Astrocyte (in vitro differentiated cells and primary cell): ENCODE data around the gene DCDC2C. TPM values are rescaled to one million over a fixed set of nuclear protein-coding genes. Genes with fewer than 3 reads are reported as not detected.

Experiments
- DNase-seq: peaks from one replicate; pipeline ENCODE4 v3.0.0-alpha.2; 2010; ENCODE audit warnings: low read depth
- FAIRE-seq: peaks from 2 replicates; lab custom pipeline; 2011; peaks lifted over from hg19 to GRCh38; lab: Jason Lieb, UNC
- H2AFZ ChIP-seq: 2 replicates; pipeline ENCODE4 v1.6.0; 2012; ENCODE audit warnings: low read depth, low read length, inconsistent platforms
- H3K27ac ChIP-seq: 2 replicates; pipeline ENCODE4 v1.5.1; 2011; ENCODE audit warnings: low read depth, low read length, inconsistent platforms
- H3K27me3 ChIP-seq: 2 replicates; pipeline ENCODE4 v1.6.0; 2011; ENCODE audit warnings: low read length, inconsistent platforms; ENCODE audit not compliant: insufficient read depth
- H3K36me3 ChIP-seq: 2 replicates; pipeline ENCODE4 v1.5.1; 2011; ENCODE audit warnings: low read length, inconsistent platforms; ENCODE audit not compliant: insufficient read depth
- H3K4me1 ChIP-seq: 2 replicates; pipeline ENCODE4 v1.5.1; 2011; ENCODE audit warnings: low read length, inconsistent platforms; ENCODE audit not compliant: insufficient read depth
- H3K4me2 ChIP-seq: 2 replicates; pipeline ENCODE4 v1.6.0; 2012; ENCODE audit warnings: low read length, inconsistent platforms
- H3K4me3 ChIP-seq: 2 replicates; pipeline ENCODE4 v1.5.1; 2011; ENCODE audit warnings: low read depth, mild to moderate bottlenecking, low read length, inconsistent platforms; ENCODE audit not compliant: insufficient read depth
- H3K79me2 ChIP-seq: 2 replicates; pipeline ENCODE4 v1.6.0; 2012; ENCODE audit warnings: mild to moderate bottlenecking, low read length, inconsistent platforms; ENCODE audit not compliant: insufficient read depth
- H3K9ac ChIP-seq: 2 replicates; pipeline ENCODE4 v1.6.0; 2012; ENCODE audit warnings: mild to moderate bottlenecking, low read length, inconsistent platforms
- H3K9me3 ChIP-seq: 2 replicates; pipeline ENCODE4 v1.5.1; 2012; ENCODE audit warnings: low read depth, mild to moderate bottlenecking, low read length, inconsistent platforms; ENCODE audit not compliant: insufficient read depth
- H4K20me1 ChIP-seq: 2 replicates; pipeline ENCODE4 v1.6.0; 2012; ENCODE audit warnings: low read length, inconsistent platforms; ENCODE audit not compliant: insufficient read depth
- H3K27ac Mint-ChIP-seq: one replicate; pipeline ENCODE4 v1.8.0; 2021; ENCODE audit warnings: mild to moderate bottlenecking, mixed read lengths; ENCODE audit not compliant: unreplicated experiment
- H3K27me3 Mint-ChIP-seq: one replicate; pipeline ENCODE4 v1.8.0; 2021; ENCODE audit warnings: low read depth, mixed read lengths; ENCODE audit not compliant: unreplicated experiment
- H3K36me3 Mint-ChIP-seq: one replicate; pipeline ENCODE4 v1.8.0; 2021; ENCODE audit warnings: low read depth, mixed read lengths; ENCODE audit not compliant: unreplicated experiment
- H3K4me1 Mint-ChIP-seq: one replicate; pipeline ENCODE4 v1.8.0; 2021; ENCODE audit warnings: low read depth, mixed read lengths; ENCODE audit not compliant: unreplicated experiment
- H3K4me3 Mint-ChIP-seq: one replicate; pipeline ENCODE4 v1.8.0; 2021; ENCODE audit warnings: mild to moderate bottlenecking, moderate library complexity, mixed read lengths; ENCODE audit not compliant: unreplicated experiment
- H3K9me3 Mint-ChIP-seq: one replicate; pipeline ENCODE4 v1.8.0; 2021; ENCODE audit warnings: mild to moderate bottlenecking, mixed read lengths; ENCODE audit not compliant: unreplicated experiment
- CTCF ChIP-seq: IDR thresholded peaks from 2 replicates; pipeline ENCODE4 v1.5.1; 2011; ENCODE audit warnings: low read depth, mild to moderate bottlenecking, inconsistent platforms, low read length, moderate library complexity; ENCODE audit not compliant: insufficient read depth
- EZH2 ChIP-seq: IDR thresholded peaks from 2 replicates; pipeline ENCODE4 v1.6.1; 2012; ENCODE audit warnings: mild to moderate bottlenecking, low read length, inconsistent platforms; ENCODE audit not compliant: insufficient read depth
- total RNA-seq: library from RNA; stranded (reverse); gene quantifications from 2 replicates; pipeline ENCODE4 v1.2.1, GENCODE V29; 2021

Gene DCDC2C
- total RNA-seq, 1 donor from 2014 or later: not detected

GRCh38 chr2:3737128-3737527, 33.8 kb downstream of the DCDC2C start:
- H3K36me3 ChIP-seq: no peaks in the 10 kb centered on the region
- Mint-ChIP-seq H3K4me1 (no peaks in the 10 kb centered on the region), H3K27ac (no peak overlapping the region), H3K27me3 (peaks cover 10% of the 10 kb centered on the region), H3K36me3 (no peaks in the 10 kb centered on the region), H3K4me3 (no peak overlapping the region), H3K9me3 (no peaks in the 10 kb centered on the region)
- H3K4me3 ChIP-seq: no peak overlapping the region
- no peaks in the 10 kb centered on the region for H4K20me1 ChIP-seq
- no peaks in the 10 kb centered on the region for H3K4me1 ChIP-seq
- no peak overlapping the region for H3K27ac ChIP-seq
- FAIRE-seq (no peak), DNase-seq (no peak)
- no peak overlapping the region for H3K4me2 ChIP-seq
- TF ChIP-seq CTCF (no peak), EZH2 (no peak)
- no peaks in the 10 kb centered on the region for H3K79me2 ChIP-seq
- peaks cover 3% of the 10 kb centered on the region for H3K27me3 ChIP-seq
- H3K9ac ChIP-seq: no peak overlapping the region
- H2AFZ ChIP-seq: no peak overlapping the region
- no peaks in the 10 kb centered on the region for H3K9me3 ChIP-seq

GRCh38 chr2:3738454-3738853, 35.1 kb downstream of the DCDC2C start:
- Histone ChIP-seq H3K9me3 (no peaks in the 10 kb centered on the region), H3K4me2 (no peak overlapping the region), H3K36me3 (no peaks in the 10 kb centered on the region), H4K20me1 (no peaks in the 10 kb centered on the region), H3K4me3 (no peak overlapping the region), H3K79me2 (no peaks in the 10 kb centered on the region), H3K27ac (no peak overlapping the region), H2AFZ (no peak overlapping the region), H3K9ac (no peak overlapping the region), H3K4me1 (no peaks in the 10 kb centered on the region), H3K27me3 (peaks cover 3% of the 10 kb centered on the region)
- Mint-ChIP-seq H3K4me1 (no peaks in the 10 kb centered on the region), H3K9me3 (peaks cover 3% of the 10 kb centered on the region), H3K4me3 (no peak overlapping the region), H3K27me3 (peaks cover 6% of the 10 kb centered on the region), H3K27ac (no peak overlapping the region), H3K36me3 (no peaks in the 10 kb centered on the region)
- FAIRE-seq (no peak), DNase-seq (no peak)
- TF ChIP-seq CTCF (peak; percentile 51), EZH2 (no peak)

- TF ChIP-seq CTCF (no peak), EZH2 (no peak)
- no peak for DNase-seq
- H3K9me3 Mint-ChIP-seq: peaks cover 5% of the 10 kb centered on the region
Measured at GRCh38 chr2:3739313-3739712, 35.9 kb downstream of the DCDC2C start.

More at GRCh38 chr2:3739313-3739712, 35.9 kb downstream of the DCDC2C start:
- no peak overlapping the region for H3K27ac ChIP-seq
- H3K36me3 Mint-ChIP-seq: no peaks in the 10 kb centered on the region
- no peak overlapping the region for H3K9ac ChIP-seq
- H3K4me2 ChIP-seq: no peak overlapping the region
- no peak overlapping the region for H3K27ac Mint-ChIP-seq
- no peak overlapping the region for H3K4me3 Mint-ChIP-seq
- no peak for FAIRE-seq
- H3K4me1 ChIP-seq: no peaks in the 10 kb centered on the region
- no peaks in the 10 kb centered on the region for H4K20me1 ChIP-seq
- H3K4me3 ChIP-seq: no peak overlapping the region
- no peaks in the 10 kb centered on the region for H3K36me3 ChIP-seq
- H3K27me3 Mint-ChIP-seq: peaks cover 6% of the 10 kb centered on the region
- no peaks in the 10 kb centered on the region for H3K79me2 ChIP-seq
- peaks cover 3% of the 10 kb centered on the region for H3K27me3 ChIP-seq
- no peak overlapping the region for H2AFZ ChIP-seq
- H3K4me1 Mint-ChIP-seq: no peaks in the 10 kb centered on the region
- no peaks in the 10 kb centered on the region for H3K9me3 ChIP-seq
